Pancreas (tissue), 10 donors: ENCODE measurements around the gene EFCAB6. TPM values are rescaled to one million over a fixed set of nuclear protein-coding genes. Genes with fewer than 3 reads are reported as not detected.

Experiments
- ATAC-seq, 4 donors: fragments of 200-7000 bp; cut with Tn5 transposase; one replicate each; pipeline versions ENCODE4 v1.8.0 to v1.9.1; 2020; ENCODE audit warnings: mild to moderate bottlenecking in 4 of 4, moderate library complexity in 4 of 4
- DNase-seq, 6 donors: peaks; one replicate each; pipeline ENCODE4 v3.0.0-alpha.2; 2020
- FAIRE-seq: peaks from 2 replicates; lab custom pipeline; 2012; peaks lifted over from hg19 to GRCh38; lab: Jason Lieb, UNC
- H3K27ac ChIP-seq, 4 donors: fragments of 200-600 bp; sonication (generic); 1 replicate in 3 of 4; 2 replicates in 1 of 4; pipeline versions ENCODE4 v1.5.0 to v1.8.0; 2020
- H3K27me3 ChIP-seq, 4 donors: fragments of 200-600 bp; one replicate each; pipeline ENCODE4 v1.8.0; 2021
- H3K36me3 ChIP-seq, 3 donors: fragments of 200-600 bp; sonication (generic) in 1 of 3; one replicate each; pipeline versions ENCODE4 v1.5.0 to v1.8.0; 2020 to 2021
- H3K4me1 ChIP-seq, 3 donors: fragments of 200-600 bp; one replicate each; pipeline ENCODE4 v1.8.0; 2021
- H3K4me3 ChIP-seq, 4 donors: fragments of 200-600 bp; sonication (generic) in 2 of 4; one replicate each; pipeline versions ENCODE4 v1.5.0 to v1.8.0; 2020 to 2021
- H3K9me3 ChIP-seq, 4 donors: fragments of 200-600 bp; one replicate each; pipeline ENCODE4 v1.8.0; 2021
- CTCF ChIP-seq, 4 donors: fragments of 200-600 bp; sonication (generic) in 3 of 4; IDR thresholded peaks; one replicate each; pipeline versions ENCODE4 v1.5.0 to v1.8.0; 2021; ENCODE audit warnings: antibody characterized with exemption in 4 of 4
- WGBS, 2 donors: extraction: QIAGEN DNeasy Blood & Tissue Kit; methylation state at CpG; one replicate each; pipeline ENCODE4 v1.1.7; 2013; 5-methylcytosine and 5-hydroxymethylcytosine counted together
- intact Hi-C, 3 donors: fragments of 100-400 bp; cut with DNase I; formaldehyde crosslinking; loops; one replicate each; pipeline versions ENCODE4 v1.11.1 to v1.14.2; 2022
- polyA plus RNA-seq, 2 donors: library from polyadenylated mRNA; stranded (reverse); fragments of 200-250 nt; gene quantifications; one replicate each; pipeline ENCODE4 v1.2.3, GENCODE V29; 2013
- total RNA-seq, 6 donors: library from RNA; stranded (reverse); fragmentation: NEBNext Ultra II Directional in 4 of 6; extraction: Animal tissue kit (Norgen Biotek cat#: 25700) in 4 of 6; gene quantifications; one replicate each; pipeline versions ENCODE4 v1.2.1 to v1.2.4, GENCODE V29; 2021 to 2023
- donor health status: healthy with polysubstance abuse.
- donor health status: DM: no; HTN: no; CAD: no; lungs with moderate emphysema.
- donor health status: DM: no; HTN: no; CAD: no.
- donor health status: control.
- donor health status: control.
- donor health status: Bipolar disorder and iron deficiency.
- donor health status: DM: yes; HTN: yes; CAD: no.
- donor health status: DM: no; HTN: no; CAD: no.
- donor health status: DM: no; HTN: no; CAD: no.
- donor health status: DM: yes; HTN: yes; CAD: no.

EFCAB6 gene
- total and polyA plus RNA-seq, 8 donors, result 1.6 to 3.4 (median 2.2) TPM

GRCh38 chr22:43542681-43543521, 269.2 kb downstream of the EFCAB6 start:
- no peaks in the 10 kb centered on the region for H3K9me3 ChIP-seq
- no peaks in the 10 kb centered on the region for H3K4me1 ChIP-seq
- no peak for TF ChIP-seq CTCF (IDR thresholded peaks at IDR 0.05)
- no peak for FAIRE-seq
- intact Hi-C loops, result no loop called here
- no peaks in the 10 kb centered on the region for H3K36me3 ChIP-seq
- H3K27ac ChIP-seq, result no peak overlapping the region
- DNase-seq, result no peak
- no peak overlapping the region for H3K4me3 ChIP-seq
- no peaks in the 10 kb centered on the region for H3K27me3 ChIP-seq
- ATAC-seq, result no peak
- WGBS, 2 donors, result 84 to 89% methylated on average over 23 of the region's 23 CpGs

- ATAC-seq, result no peak
Measured at GRCh38 chr22:43541462-43542407, 270.4 kb downstream of the EFCAB6 start.

GRCh38 chr22:43541022-43541421, 271.1 kb downstream of the EFCAB6 start:
- no peak overlapping the region for H3K27ac ChIP-seq
- no peaks in the 10 kb centered on the region for H3K9me3 ChIP-seq
- no peaks in the 10 kb centered on the region for H3K4me1 ChIP-seq
- no peak for FAIRE-seq
- DNase-seq, result no peak
- H3K27me3 ChIP-seq, result no peaks in the 10 kb centered on the region
- no peak for ATAC-seq
- H3K36me3 ChIP-seq, result no peaks in the 10 kb centered on the region
- no peak overlapping the region for H3K4me3 ChIP-seq
- WGBS, 2 donors, result 81 to 85% methylated on average over 6 of the region's 6 CpGs
- intact Hi-C loops, result no loop called here
- no peak for TF ChIP-seq CTCF (IDR thresholded peaks at IDR 0.05)

More at GRCh38 chr22:43541462-43542407, 270.4 kb downstream of the EFCAB6 start:
- Histone ChIP-seq H3K9me3 (no peaks in the 10 kb centered on the region), H3K4me1 (no peaks in the 10 kb centered on the region), H3K27me3 (no peaks in the 10 kb centered on the region), H3K36me3 (no peaks in the 10 kb centered on the region), H3K4me3 (no peak overlapping the region), H3K27ac (no peak overlapping the region)
- no peak for TF ChIP-seq CTCF (IDR thresholded peaks at IDR 0.05)
- FAIRE-seq, result no peak
- 71 to 83% methylated on average over 18 of the region's 18 CpGs for WGBS, 2 donors
- DNase-seq, result no peak
- intact Hi-C loops, result no loop called here

- H3K27me3 ChIP-seq, result no peaks in the 10 kb centered on the region
- no peak for TF ChIP-seq CTCF (IDR thresholded peaks at IDR 0.05)
- WGBS, 2 donors, result 71 to 75% methylated on average over 4 of the region's 4 CpGs
- DNase-seq (no peak), ATAC-seq (no peak), FAIRE-seq (no peak)
- H3K27ac ChIP-seq, result no peak overlapping the region
- H3K36me3 ChIP-seq, result no peaks in the 10 kb centered on the region
- no peaks in the 10 kb centered on the region for H3K4me1 ChIP-seq
- intact Hi-C loops, result no loop called here
- H3K4me3 ChIP-seq, result no peak overlapping the region
- H3K9me3 ChIP-seq, result no peaks in the 10 kb centered on the region
Measured at GRCh38 chr22:43540529-43540923, 271.6 kb downstream of the EFCAB6 start.
